Body of pancreas (tissue), 4 donors: Measurements from ENCODE around the gene MAD1L1.
"Not testable (repeated sequence)": the region's sequence is repeated elsewhere in the genome, so short reads cannot be mapped to it uniquely, and the experiment has no call there.

Experiments
- CTCF ChIP-seq, 7 experiments: fragments of 450-650 bp in 4 of 7; fragments of 200-600 bp in 3 of 7; sonication (generic) in 3 of 7; IDR thresholded peaks; one replicate each; pipeline ENCODE4 v1.5.1; 2016 to 2019; ENCODE audit warnings: antibody characterized with exemption in 7 of 7
- POLR2A ChIP-seq, 3 donors: fragments of 450-650 bp; IDR thresholded peaks; one replicate each; pipeline ENCODE4 v1.6.1; 2016; ENCODE audit warnings: antibody characterized with exemption in 3 of 3, mild to moderate bottlenecking in 2 of 3

GRCh38 chr7:1816451-1816850 lies 416.3 kb downstream of the MAD1L1 start:
- not testable (repeated sequence) for TF ChIP-seq CTCF, POLR2A (IDR thresholded peaks at IDR 0.05)
